Measurements from ENCODE around the gene LYSMD3. TPM values are rescaled to one million over a fixed set of nuclear protein-coding genes. Genes with fewer than 3 reads are reported as not detected.
"Not testable (repeated sequence)": the region's sequence is repeated elsewhere in the genome, so short reads cannot be mapped to it uniquely, and the experiment has no call there.

LYSMD3 gene
- total RNA-seq (10 to 100 TPM; 24.7 to 29.7 TPM), polyA plus RNA-seq (10 to 100 TPM in 1 of 2 donors, 1 to 10 TPM in 1; 9.6 to 12.6 TPM)
- long read RNA-seq, donor 1, partial matches to known transcripts: 0 of 15 reads
- long read RNA-seq, donor 1, other reads (novel, unspliced or antisense): 15 of 15 reads
- long read RNA-seq, donor 2, full-length matches to known transcripts: 11 of 13 reads
- long read RNA-seq, donor 2, partial matches to known transcripts: 2 of 13 reads
- long read RNA-seq, donor 2, other reads (novel, unspliced or antisense): 0 of 13 reads

DNA sequence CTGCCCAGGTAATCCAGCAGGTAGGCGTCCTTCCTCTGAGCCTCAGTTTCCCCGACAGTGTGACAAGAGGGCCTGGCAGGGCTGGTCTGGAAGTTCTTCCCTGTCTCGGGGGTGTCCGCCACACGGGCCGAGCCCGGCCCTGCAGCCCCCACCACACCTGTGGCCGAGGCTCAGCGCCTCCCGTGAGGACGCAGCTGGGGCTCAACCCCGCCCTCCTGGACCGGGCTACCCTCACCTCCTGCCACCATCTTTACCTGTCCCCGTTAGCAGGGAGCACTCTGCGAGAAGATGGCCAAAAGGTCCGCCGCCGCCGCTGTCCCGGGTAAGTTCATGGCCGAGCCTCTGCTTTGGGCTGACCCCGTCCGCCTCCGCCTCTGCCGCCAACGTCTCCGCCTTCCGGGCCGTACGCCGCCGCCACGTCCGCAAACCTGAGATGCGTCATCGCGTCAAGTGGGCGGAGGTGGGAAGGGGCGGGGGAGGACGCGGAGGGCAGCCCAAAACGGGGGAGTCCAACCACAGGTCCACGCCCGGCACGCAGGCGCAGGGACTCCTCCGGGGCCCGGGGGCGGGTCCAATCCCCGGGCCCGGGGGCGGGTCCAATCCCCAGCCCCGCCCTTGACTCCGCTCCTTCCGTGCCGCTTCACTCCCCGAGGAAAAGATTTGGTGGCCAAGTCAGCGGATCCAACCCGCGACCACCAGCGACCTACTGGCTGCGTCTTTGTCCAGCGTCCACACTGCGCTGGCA is at the start of gene LYSMD3:
LYSMD3 (minus strand) TSS at position 391 of the 745 bp plus-strand sequence. CDS start 4,295 bp downstream, outside the sequence.
- H3K4me1 ChIP-seq (ENCODE audit: control insufficient read depth in 1 of 2, insufficient read depth in 2 of 2, low read length in 2 of 2): no peaks in the 10 kb centered on the region
- DNase-seq (peak; percentile 99), ATAC-seq (ENCODE audit: low FRiP score) (peak; percentile 100)
- H3K4me3 ChIP-seq (ENCODE audit: low read length in 2 of 2): peak within 1 kb of the TSS; percentile 62 to 88
- no peaks in the 10 kb centered on the region for H3K36me3 ChIP-seq (ENCODE audit: control insufficient read depth in 1 of 2, insufficient read depth in 2 of 2, low read length in 1 of 2)
- intact Hi-C loops (cut with DNase I): loop anchor here (1.0 to 5.0 kb wide), 3 partner anchors 52 to 87 kb away; partner anchors contain the start of genes MBLAC2 (in 1 of the 2) and POLR3G (in 1 of the 2)
- WGBS, 2 donors: 0 to 1% methylated on average over 56 to 64 of the region's 64 CpGs
- H3K9me3 ChIP-seq (ENCODE audit: control insufficient read depth, low read length): no peaks in the 10 kb centered on the region
- H3K27ac ChIP-seq (ENCODE audit: low read depth in 1 of 2, low read length in 2 of 2): peak within 1 kb of the TSS; percentile 48 to 52
- H3K27me3 ChIP-seq (ENCODE audit: control insufficient read depth in 1 of 2, insufficient read depth in 2 of 2, low read length in 1 of 2): no peaks in the 10 kb centered on the region

DNA sequence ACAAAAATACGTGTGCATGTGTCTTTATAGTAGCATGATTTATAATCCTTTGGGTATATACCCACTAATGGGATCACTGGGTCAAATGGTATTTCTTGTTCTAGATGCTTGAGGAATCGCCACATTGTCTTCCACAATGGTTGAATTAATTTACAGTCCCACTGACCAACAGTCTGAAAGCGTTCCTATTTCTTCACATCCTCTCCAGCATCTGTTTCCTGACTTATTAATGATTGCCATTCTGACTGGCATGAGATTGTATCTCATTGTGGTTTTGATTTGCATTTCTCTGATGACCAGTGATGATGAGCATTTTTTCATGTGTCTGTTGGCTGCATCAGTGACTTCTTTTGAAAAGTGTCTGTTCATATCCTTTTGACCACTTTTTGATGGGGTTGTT is 47.2 kb upstream of the LYSMD3 start:
- intact Hi-C loops (cut with DNase I); H3K27me3 ChIP-seq (ENCODE audit: control insufficient read depth in 1 of 2, insufficient read depth in 2 of 2, low read length in 1 of 2): not testable (repeated sequence)
- WGBS, 2 donors: 85 to 89% methylated on average over 3 of the region's 3 CpGs

DNA sequence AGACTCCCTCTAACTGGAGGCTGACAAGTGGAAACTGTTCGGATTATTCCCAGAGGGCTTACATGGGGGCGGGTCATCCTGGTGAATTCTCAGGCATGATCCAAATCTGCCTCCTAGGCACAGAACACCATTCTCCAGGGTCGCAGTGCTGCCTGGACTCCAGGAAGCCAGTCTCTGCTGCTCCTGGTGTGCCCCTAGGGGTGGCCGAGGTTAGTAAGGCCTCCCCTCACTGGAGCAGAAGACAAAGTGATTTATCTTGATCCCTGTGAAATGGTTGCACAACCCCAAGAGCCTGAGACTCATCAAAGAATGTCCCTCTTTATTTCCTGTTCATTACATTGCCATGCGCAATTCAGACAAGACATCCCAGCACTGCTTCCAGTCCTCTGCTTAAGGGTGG is 46.3 kb upstream of the LYSMD3 start:
- Histone ChIP-seq H3K4me1 (ENCODE audit: control insufficient read depth in 1 of 2, insufficient read depth in 2 of 2, low read length in 2 of 2) (no peaks in the 10 kb centered on the region), H3K4me3 (ENCODE audit: low read length in 2 of 2) (no peak overlapping the region), H3K27ac (ENCODE audit: low read depth in 1 of 2, low read length in 2 of 2) (no peak overlapping the region), H3K9me3 (ENCODE audit: control insufficient read depth, low read length) (no peaks in the 10 kb centered on the region), H3K36me3 (ENCODE audit: control insufficient read depth in 1 of 2, insufficient read depth in 2 of 2, low read length in 1 of 2) (no peaks in the 10 kb centered on the region), H3K27me3 (ENCODE audit: control insufficient read depth in 1 of 2, insufficient read depth in 2 of 2, low read length in 1 of 2) (no peaks in the 10 kb centered on the region)
- DNase-seq (no peak), ATAC-seq (ENCODE audit: low FRiP score) (no peak)
- WGBS, 2 donors: 78 to 87% methylated on average over 5 of the region's 5 CpGs
- intact Hi-C loops (cut with DNase I): no loop called here

More for the DNA sequence above, 47.2 kb upstream of the LYSMD3 start:
- H3K27ac ChIP-seq (ENCODE audit: low read depth in 1 of 2, low read length in 2 of 2); H3K4me3 ChIP-seq (ENCODE audit: low read length in 2 of 2); H3K36me3 ChIP-seq (ENCODE audit: control insufficient read depth in 1 of 2, insufficient read depth in 2 of 2, low read length in 1 of 2); ATAC-seq (ENCODE audit: low FRiP score); DNase-seq; H3K9me3 ChIP-seq (ENCODE audit: control insufficient read depth, low read length); H3K4me1 ChIP-seq (ENCODE audit: control insufficient read depth in 1 of 2, insufficient read depth in 2 of 2, low read length in 2 of 2): not testable (repeated sequence)

DNA sequence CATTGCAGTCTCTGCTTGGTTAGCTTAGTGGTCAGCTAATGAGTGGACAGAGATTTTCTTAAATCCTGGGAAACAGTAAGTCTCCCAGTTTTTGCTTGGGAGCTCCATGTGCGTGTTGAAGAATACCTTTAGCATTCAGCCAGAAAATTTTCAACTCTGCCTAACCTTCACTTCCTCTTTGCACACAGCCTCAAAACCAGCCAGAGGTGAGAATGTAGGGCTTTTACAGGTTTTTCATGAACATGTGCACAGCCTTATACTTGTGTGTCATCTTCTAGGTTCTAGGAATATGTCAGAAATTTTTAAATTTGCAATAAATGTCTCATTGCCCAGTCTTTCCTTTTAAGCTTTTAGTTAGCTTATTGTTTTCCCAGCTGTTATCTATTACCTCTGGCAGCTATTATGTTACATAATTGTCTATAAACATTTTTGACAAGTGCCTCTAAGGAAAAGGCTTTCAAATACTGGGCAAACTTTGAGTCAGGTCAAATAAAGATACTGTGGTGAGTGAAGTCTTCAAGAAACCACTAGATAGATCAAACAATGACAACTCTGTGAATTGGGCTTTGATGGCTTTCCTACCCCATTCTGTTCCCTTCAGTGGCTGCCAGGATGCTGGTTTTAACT is 41.9 kb upstream of the LYSMD3 start:
- Histone ChIP-seq H3K4me3 (ENCODE audit: low read length in 2 of 2) (no peak overlapping the region), H3K4me1 (ENCODE audit: control insufficient read depth in 1 of 2, insufficient read depth in 2 of 2, low read length in 2 of 2) (no peaks in the 10 kb centered on the region), H3K36me3 (ENCODE audit: control insufficient read depth in 1 of 2, insufficient read depth in 2 of 2, low read length in 1 of 2) (no peaks in the 10 kb centered on the region), H3K27me3 (ENCODE audit: control insufficient read depth in 1 of 2, insufficient read depth in 2 of 2, low read length in 1 of 2) (peaks cover 0 to 1% of the 10 kb centered on the region in 2 donors), H3K9me3 (ENCODE audit: control insufficient read depth, low read length) (peaks cover 2% of the 10 kb centered on the region), H3K27ac (ENCODE audit: low read depth in 1 of 2, low read length in 2 of 2) (no peak overlapping the region)
- intact Hi-C loops (cut with DNase I): no loop called here
- WGBS, 2 donors: 48 to 71% methylated on average over 1 of the region's 1 CpG
- DNase-seq: no peak
- ATAC-seq (ENCODE audit: low FRiP score): no peak

DNA sequence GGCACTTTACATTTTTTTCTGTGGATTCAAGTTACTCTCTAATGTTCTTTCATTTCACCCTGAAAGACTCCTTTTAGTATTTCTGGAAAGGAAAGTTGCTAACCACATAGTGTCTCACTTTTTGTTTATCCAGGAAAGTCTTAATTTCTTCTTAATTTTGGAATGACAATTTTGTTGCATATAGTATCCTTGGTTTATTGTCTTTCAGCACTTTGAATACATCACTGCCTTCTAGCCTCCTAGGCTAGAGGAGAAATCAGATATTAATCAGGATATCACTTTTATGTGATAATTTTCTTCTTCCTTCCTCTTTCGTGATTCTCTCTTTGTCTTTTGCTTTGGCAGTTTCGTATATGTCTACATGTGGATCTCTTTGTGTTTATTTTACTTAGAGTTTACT is 40.6 kb upstream of the LYSMD3 start:
- Histone ChIP-seq H3K4me1 (ENCODE audit: control insufficient read depth in 1 of 2, insufficient read depth in 2 of 2, low read length in 2 of 2) (no peaks in the 10 kb centered on the region), H3K36me3 (ENCODE audit: control insufficient read depth in 1 of 2, insufficient read depth in 2 of 2, low read length in 1 of 2) (no peaks in the 10 kb centered on the region), H3K4me3 (ENCODE audit: low read length in 2 of 2) (no peak overlapping the region), H3K9me3 (ENCODE audit: control insufficient read depth, low read length) (peaks cover 2% of the 10 kb centered on the region), H3K27ac (ENCODE audit: low read depth in 1 of 2, low read length in 2 of 2) (no peak overlapping the region), H3K27me3 (ENCODE audit: control insufficient read depth in 1 of 2, insufficient read depth in 2 of 2, low read length in 1 of 2) (peaks cover 0 to 1% of the 10 kb centered on the region in 2 donors)
- intact Hi-C loops (cut with DNase I): no loop called here
- DNase-seq (no peak), ATAC-seq (ENCODE audit: low FRiP score) (no peak)
- WGBS, 2 donors: 73 to 75% methylated on average over 2 of the region's 2 CpGs

DNA sequence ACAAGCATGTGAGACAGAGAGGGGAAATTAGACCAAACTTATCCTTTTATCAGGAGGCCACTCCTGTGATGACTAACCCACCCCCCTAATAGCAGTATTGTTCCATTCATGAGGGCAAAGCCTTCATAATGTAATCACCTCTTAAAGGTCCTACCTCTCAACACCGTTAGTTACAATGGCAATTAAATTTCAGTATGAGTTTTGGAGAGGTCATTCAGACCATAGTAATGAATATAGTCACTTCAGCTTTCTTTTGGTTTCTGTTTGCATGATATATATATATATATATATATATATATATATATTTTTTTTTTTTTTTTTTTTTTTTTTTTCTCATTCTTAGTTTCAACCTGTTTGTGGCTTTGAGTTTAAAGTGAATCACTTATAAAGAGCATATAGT is 39.7 kb upstream of the LYSMD3 start:
- WGBS, 2 donors: 81 to 87% methylated on average over 1 of the region's 1 CpG
- Histone ChIP-seq H3K4me1 (ENCODE audit: control insufficient read depth in 1 of 2, insufficient read depth in 2 of 2, low read length in 2 of 2) (no peaks in the 10 kb centered on the region), H3K9me3 (ENCODE audit: control insufficient read depth, low read length) (peaks cover 2% of the 10 kb centered on the region), H3K27me3 (ENCODE audit: control insufficient read depth in 1 of 2, insufficient read depth in 2 of 2, low read length in 1 of 2) (peaks cover 0 to 1% of the 10 kb centered on the region in 2 donors), H3K4me3 (ENCODE audit: low read length in 2 of 2) (no peak overlapping the region), H3K27ac (ENCODE audit: low read depth in 1 of 2, low read length in 2 of 2) (no peak overlapping the region), H3K36me3 (ENCODE audit: control insufficient read depth in 1 of 2, insufficient read depth in 2 of 2, low read length in 1 of 2) (no peaks in the 10 kb centered on the region)
- ATAC-seq (ENCODE audit: low FRiP score): no peak
- no peak for DNase-seq
- intact Hi-C loops (cut with DNase I): no loop called here

DNA sequence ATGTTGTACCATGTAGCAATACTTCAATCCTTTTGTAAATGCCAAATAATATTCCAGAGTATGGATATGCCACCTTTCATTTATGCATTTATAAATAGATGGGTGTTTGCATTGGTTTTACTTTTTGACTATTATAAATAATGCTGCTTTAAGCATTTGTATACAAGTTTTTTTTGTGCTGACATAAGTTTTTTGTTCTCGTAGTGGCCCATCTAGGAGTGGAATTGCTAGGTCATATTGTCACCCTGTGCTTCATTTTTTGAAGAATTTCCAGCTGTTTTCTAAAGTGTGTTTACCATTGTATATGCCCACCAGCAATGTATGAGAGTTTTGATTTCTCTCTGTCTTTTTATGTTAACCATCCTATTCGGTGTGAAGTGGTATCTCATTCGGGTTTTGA is 36.1 kb upstream of the LYSMD3 start:
- no peaks in the 10 kb centered on the region for H3K4me1 ChIP-seq (ENCODE audit: control insufficient read depth in 1 of 2, insufficient read depth in 2 of 2, low read length in 2 of 2)
- ATAC-seq (ENCODE audit: low FRiP score) (no peak), DNase-seq (no peak)
- peaks cover 0 to 1% of the 10 kb centered on the region in 2 donors for H3K27me3 ChIP-seq (ENCODE audit: control insufficient read depth in 1 of 2, insufficient read depth in 2 of 2, low read length in 1 of 2)
- no peak overlapping the region for H3K4me3 ChIP-seq (ENCODE audit: low read length in 2 of 2)
- no peaks in the 10 kb centered on the region for H3K36me3 ChIP-seq (ENCODE audit: control insufficient read depth in 1 of 2, insufficient read depth in 2 of 2, low read length in 1 of 2)
- no peak overlapping the region for H3K27ac ChIP-seq (ENCODE audit: low read depth in 1 of 2, low read length in 2 of 2)
- H3K9me3 ChIP-seq (ENCODE audit: control insufficient read depth, low read length): peaks cover 2% of the 10 kb centered on the region
- intact Hi-C loops (cut with DNase I): no loop called here
- WGBS, 2 donors: 87 to 93% methylated on average over 3 of the region's 3 CpGs

DNA sequence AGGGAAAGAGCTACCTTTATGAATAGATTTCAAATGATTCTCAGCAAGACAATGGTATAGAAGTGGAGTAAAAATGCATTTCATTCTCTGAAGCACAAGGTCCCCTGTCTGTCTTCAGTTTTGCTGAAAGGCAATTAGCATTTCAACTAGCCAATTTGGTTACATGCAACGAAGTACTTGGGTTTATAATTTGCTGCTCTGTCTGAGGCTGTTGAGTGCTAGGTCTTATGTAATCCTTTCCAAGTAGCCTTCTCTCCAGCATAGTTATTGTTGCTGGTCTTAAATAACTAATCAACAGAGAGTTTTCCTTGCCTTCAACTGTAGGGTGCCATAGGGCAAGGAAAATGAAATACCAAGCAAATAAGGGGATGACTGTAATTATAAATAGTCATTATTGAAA is 33.7 kb upstream of the LYSMD3 start:
- H3K27me3 ChIP-seq (ENCODE audit: control insufficient read depth in 1 of 2, insufficient read depth in 2 of 2, low read length in 1 of 2): no peaks in the 10 kb centered on the region
- DNase-seq (no peak), ATAC-seq (ENCODE audit: low FRiP score) (no peak)
- no peak overlapping the region for H3K27ac ChIP-seq (ENCODE audit: low read depth in 1 of 2, low read length in 2 of 2)
- H3K4me1 ChIP-seq (ENCODE audit: control insufficient read depth in 1 of 2, insufficient read depth in 2 of 2, low read length in 2 of 2): peaks cover 0 to 2% of the 10 kb centered on the region in 2 donors
- H3K9me3 ChIP-seq (ENCODE audit: control insufficient read depth, low read length): no peaks in the 10 kb centered on the region
- H3K4me3 ChIP-seq (ENCODE audit: low read length in 2 of 2): no peak overlapping the region
- WGBS, 2 donors: 29 to 33% methylated on average over 1 of the region's 1 CpG
- intact Hi-C loops (cut with DNase I): no loop called here
- no peaks in the 10 kb centered on the region for H3K36me3 ChIP-seq (ENCODE audit: control insufficient read depth in 1 of 2, insufficient read depth in 2 of 2, low read length in 1 of 2)

Data from aorta (tissue), 5 donors.